ENCODE results near the gene TBC1D5.
"Not testable (repeated sequence)": the region's sequence is repeated elsewhere in the genome, so short reads cannot be mapped to it uniquely, and the experiment has no call there.

TBC1D5 gene

GRCh38 chr3:17394541-17395155, 347.8 kb downstream of the TBC1D5 start:
- DNase-seq, result no peak

GRCh38 chr3:17392516-17392915, 349.9 kb downstream of the TBC1D5 start:
- not testable (repeated sequence) for DNase-seq

GRCh38 chr3:17390785-17391184, 351.6 kb downstream of the TBC1D5 start:
- no peak for DNase-seq

GRCh38 chr3:17387108-17387507, 355.3 kb downstream of the TBC1D5 start:
- DNase-seq, result no peak

GRCh38 chr3:17386432-17386831, 356.0 kb downstream of the TBC1D5 start:
- no peak for DNase-seq

GRCh38 chr3:17384567-17385296, 357.7 kb downstream of the TBC1D5 start:
- no peak for DNase-seq

GRCh38 chr3:17373304-17373703, 369.1 kb downstream of the TBC1D5 start:
- no peak for DNase-seq

GRCh38 chr3:17372362-17373210, 369.8 kb downstream of the TBC1D5 start:
- no peak for DNase-seq

- DNase-seq, result no peak
Observed at GRCh38 chr3:17369973-17370372, 372.5 kb downstream of the TBC1D5 start.

- no peak for DNase-seq
Observed at GRCh38 chr3:17367171-17367570, 375.3 kb downstream of the TBC1D5 start.

- DNase-seq, result no peak
Observed at GRCh38 chr3:17360991-17361390, 381.4 kb downstream of the TBC1D5 start.

- DNase-seq, result no peak
Observed at GRCh38 chr3:17359911-17360310, 382.5 kb downstream of the TBC1D5 start.

- DNase-seq, result no peak
Observed at GRCh38 chr3:17357035-17357710, 385.3 kb downstream of the TBC1D5 start.

- DNase-seq, result no peak
Observed at GRCh38 chr3:17356585-17356984, 385.8 kb downstream of the TBC1D5 start.

GRCh38 chr3:17355591-17355990, 386.8 kb downstream of the TBC1D5 start:
- no peak for DNase-seq

- DNase-seq, result no peak
Observed at GRCh38 chr3:17354341-17354740, 388.1 kb downstream of the TBC1D5 start.

GRCh38 chr3:17352620-17353019, 389.8 kb downstream of the TBC1D5 start:
- no peak for DNase-seq

- DNase-seq, result not testable (repeated sequence)
Observed at GRCh38 chr3:17351193-17351592, 391.2 kb downstream of the TBC1D5 start.

- DNase-seq, result no peak
Observed at GRCh38 chr3:17349093-17349492, 393.3 kb downstream of the TBC1D5 start.

- DNase-seq, result no peak
Observed at GRCh38 chr3:17342119-17342518, 400.3 kb downstream of the TBC1D5 start.

GRCh38 chr3:17340693-17341092, 401.7 kb downstream of the TBC1D5 start:
- no peak for DNase-seq

- DNase-seq, result no peak
Observed at GRCh38 chr3:17340261-17340660, 402.2 kb downstream of the TBC1D5 start.

GRCh38 chr3:17339132-17339575, 403.3 kb downstream of the TBC1D5 start:
- DNase-seq, result no peak

All from islet precursor cell (in vitro differentiated cells).